IPS DF 4.7 (cell line): ENCODE measurements around the gene NOL4L.

ENCODE experiments used
- DNase-seq: peaks from one replicate; pipeline ENCODE4 v3.0.0-alpha.2; 2013; ENCODE audit warnings: low spot score; ENCODE audit errors: extremely low read depth

The NOL4L gene

GRCh38 chr20:32447136-32448027, 137.8 kb downstream of the NOL4L start:
- no peak for DNase-seq

- no peak for DNase-seq
These were observed 138.6 kb downstream of the NOL4L start for GRCh38 chr20:32446301-32447100.

GRCh38 chr20:32445539-32446273, 139.4 kb downstream of the NOL4L start:
- no peak for DNase-seq

- DNase-seq: no peak
These were observed 140.5 kb downstream of the NOL4L start for GRCh38 chr20:32444474-32445220.

- DNase-seq: no peak
These were observed 141.7 kb downstream of the NOL4L start for GRCh38 chr20:32443386-32443974.

- DNase-seq: no peak
These were observed 142.3 kb downstream of the NOL4L start for GRCh38 chr20:32442630-32443373.

- no peak for DNase-seq
These were observed 143.5 kb downstream of the NOL4L start for GRCh38 chr20:32441638-32442037.

GRCh38 chr20:32440758-32441078, 144.4 kb downstream of the NOL4L start:
- no peak for DNase-seq

- DNase-seq: no peak
These were observed 144.9 kb downstream of the NOL4L start for GRCh38 chr20:32440069-32440757.

GRCh38 chr20:32439132-32439829, 145.9 kb downstream of the NOL4L start:
- no peak for DNase-seq

- DNase-seq: no peak
These were observed 146.7 kb downstream of the NOL4L start for GRCh38 chr20:32438331-32438858.

- no peak for DNase-seq
These were observed 147.6 kb downstream of the NOL4L start for GRCh38 chr20:32437391-32438074.

- DNase-seq: no peak
These were observed 148.2 kb downstream of the NOL4L start for GRCh38 chr20:32436968-32437367.

GRCh38 chr20:32436142-32436861, 148.8 kb downstream of the NOL4L start:
- no peak for DNase-seq

- DNase-seq: no peak
These were observed 149.6 kb downstream of the NOL4L start for GRCh38 chr20:32435449-32436107.

- DNase-seq: no peak
These were observed 150.7 kb downstream of the NOL4L start for GRCh38 chr20:32434434-32434833.
